GM21528 (cell line): ENCODE data around the gene SERTAD3.
"Not testable (repeated sequence)": the region's sequence is repeated elsewhere in the genome, so short reads cannot be mapped to it uniquely, and the experiment has no call there.

Experiments used
- ATAC-seq: cut with Tn5 transposase; IDR thresholded peaks from one replicate; pipeline ENCODE4 v1.9.1; 2021; ENCODE audit warnings: mild to moderate bottlenecking, moderate library complexity; ENCODE audit not compliant: unreplicated experiment, low FRiP score

Gene SERTAD3

GRCh38 chr19:40458597-40458974 lies 14.5 kb upstream of the SERTAD3 start:
- no peak for ATAC-seq

GRCh38 chr19:40457953-40458596 lies 13.9 kb upstream of the SERTAD3 start:
- no peak for ATAC-seq

- no peak for ATAC-seq
Measured at GRCh38 chr19:40457048-40457447, 12.9 kb upstream of the SERTAD3 start.

GRCh38 chr19:40453943-40454342 lies 9.8 kb upstream of the SERTAD3 start:
- not testable (repeated sequence) for ATAC-seq

GRCh38 chr19:40453151-40453735 lies 9.1 kb upstream of the SERTAD3 start:
- no peak for ATAC-seq

GRCh38 chr19:40452016-40452415 lies 7.9 kb upstream of the SERTAD3 start:
- ATAC-seq = no peak

- no peak for ATAC-seq
Measured at GRCh38 chr19:40450664-40451063, 6.5 kb upstream of the SERTAD3 start.

- ATAC-seq = no peak
Measured at GRCh38 chr19:40449506-40449905, 5.4 kb upstream of the SERTAD3 start.

GRCh38 chr19:40446263-40446784 lies 2.2 kb upstream of the SERTAD3 start:
- no peak for ATAC-seq

GRCh38 chr19:40445780-40446262 lies 1.7 kb upstream of the SERTAD3 start:
- ATAC-seq = no peak

- ATAC-seq = no peak
Measured at GRCh38 chr19:40444825-40445312, 734 bp upstream of the SERTAD3 start.

- ATAC-seq = peak; percentile 73
Measured at GRCh38 chr19:40443131-40443999, 770 bp downstream of the SERTAD3 start.

- peak; percentile 0 for ATAC-seq
Measured at GRCh38 chr19:40442328-40443130, 1.6 kb downstream of the SERTAD3 start.

GRCh38 chr19:40441719-40442253 lies 2.3 kb downstream of the SERTAD3 start:
- ATAC-seq = no peak

- no peak for ATAC-seq
Measured at GRCh38 chr19:40438284-40438683, 5.9 kb downstream of the SERTAD3 start.

- no peak for ATAC-seq
Measured at GRCh38 chr19:40433391-40434216, 10.5 kb downstream of the SERTAD3 start.

- not testable (repeated sequence) for ATAC-seq
Measured at GRCh38 chr19:40432760-40433159, 11.4 kb downstream of the SERTAD3 start.

- no peak for ATAC-seq
Measured at GRCh38 chr19:40431698-40432097, 12.4 kb downstream of the SERTAD3 start.

GRCh38 chr19:40430242-40430641 lies 13.9 kb downstream of the SERTAD3 start:
- ATAC-seq = not testable (repeated sequence)
